Stimulated activated CD4-positive, alpha-beta T cell treated with anti-CD3 and anti-CD28 coated beads, TNF-alpha, amount 100 ng/mL, for 1 hour (primary cell): ENCODE measurements around the gene AKAP13.

Experiments used
- DNase-seq, 3 donors: peaks; one replicate each; pipeline ENCODE4 v3.0.0-alpha.2; 2020; ENCODE audit warnings: low read depth in 3 of 3, low spot score in 1 of 3

AKAP13 gene

GRCh38 chr15:85555875-85556617 is 175.6 kb downstream of the AKAP13 start:
- no peak for DNase-seq

- no peak for DNase-seq
These were observed 176.2 kb downstream of the AKAP13 start for GRCh38 chr15:85556618-85556895.

- no peak for DNase-seq
These were observed 177.0 kb downstream of the AKAP13 start for GRCh38 chr15:85557385-85557784.

DNA sequence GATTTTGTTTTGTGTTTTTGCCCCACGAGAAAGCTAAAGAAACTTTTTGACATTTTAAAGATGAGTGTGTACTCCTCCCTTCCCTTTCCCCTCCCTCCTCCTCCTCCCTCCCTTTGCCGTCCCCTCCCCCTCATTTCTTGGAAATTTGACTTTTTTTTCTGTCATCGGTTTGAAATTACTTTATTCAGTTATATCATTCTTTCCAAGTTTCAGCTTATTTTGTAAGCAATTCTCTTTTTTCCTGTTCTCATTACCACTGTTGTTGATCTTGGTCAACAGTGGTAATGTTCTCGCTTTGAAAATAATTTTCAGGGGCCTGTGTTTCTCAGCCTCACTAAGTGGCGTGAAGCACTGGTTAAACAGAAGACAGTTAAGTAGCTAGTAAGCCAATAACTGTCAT is 178.4 kb downstream of the AKAP13 start:
- DNase-seq = no peak

DNA sequence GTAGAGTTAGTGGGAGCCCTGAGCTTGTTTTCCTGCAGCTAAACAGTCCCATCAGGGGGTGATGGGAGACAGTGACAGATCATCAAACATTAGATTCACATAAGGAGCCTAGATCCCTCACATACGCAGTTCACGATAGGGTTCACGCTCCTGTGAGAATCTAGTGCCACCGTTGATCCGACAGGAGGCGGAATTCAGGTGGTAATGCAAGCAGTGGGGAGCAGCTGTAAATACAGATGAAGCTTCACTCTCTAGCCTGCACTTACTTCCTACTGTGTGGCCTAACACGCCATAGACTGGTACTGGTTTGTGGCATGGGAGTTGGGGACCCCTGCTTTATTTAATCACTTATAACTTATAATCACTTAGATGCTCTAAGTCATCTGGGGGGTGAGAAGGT is 179.1 kb downstream of the AKAP13 start:
- no peak for DNase-seq

DNA sequence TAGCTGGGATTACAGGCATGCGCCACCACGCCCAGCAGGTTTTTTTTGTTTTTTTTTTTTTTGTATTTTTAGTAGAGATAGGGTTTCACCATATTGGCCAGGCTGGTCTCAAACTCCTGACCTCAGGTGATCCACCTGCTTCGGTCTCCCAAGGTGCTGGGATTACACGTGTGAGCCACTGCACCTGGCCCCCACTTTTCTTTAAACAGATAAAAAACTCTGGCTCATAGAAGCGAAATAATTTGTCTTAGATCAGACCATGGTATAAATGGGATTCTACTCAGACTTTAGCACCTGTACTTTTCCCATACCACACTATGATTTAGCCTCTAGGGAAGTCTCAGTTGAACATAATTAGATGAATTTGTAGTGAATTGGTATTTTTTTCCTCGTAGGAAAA is 182.4 kb downstream of the AKAP13 start:
- no peak for DNase-seq

DNA sequence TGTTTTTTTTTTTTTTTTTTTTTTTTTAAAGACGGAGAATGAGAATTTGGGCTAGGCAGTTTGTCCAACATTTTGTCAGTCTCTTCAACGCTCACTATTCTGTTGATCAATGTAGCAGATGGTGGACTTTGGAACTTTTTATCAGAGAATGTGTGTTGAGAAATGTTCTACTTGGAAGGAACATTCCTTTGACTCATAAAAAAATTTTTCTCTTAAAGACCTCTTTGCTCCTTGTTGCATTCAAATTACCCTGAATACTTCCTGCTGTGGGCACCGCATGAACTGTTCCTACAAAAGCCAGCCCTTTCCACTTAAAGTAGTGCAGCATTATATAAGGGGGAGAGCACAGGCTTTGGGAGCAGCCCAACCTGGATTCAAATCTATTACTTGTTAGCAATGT is 182.9 kb downstream of the AKAP13 start:
- no peak for DNase-seq

- no peak for DNase-seq
These were observed 183.3 kb downstream of the AKAP13 start for GRCh38 chr15:85563731-85564130.

DNA sequence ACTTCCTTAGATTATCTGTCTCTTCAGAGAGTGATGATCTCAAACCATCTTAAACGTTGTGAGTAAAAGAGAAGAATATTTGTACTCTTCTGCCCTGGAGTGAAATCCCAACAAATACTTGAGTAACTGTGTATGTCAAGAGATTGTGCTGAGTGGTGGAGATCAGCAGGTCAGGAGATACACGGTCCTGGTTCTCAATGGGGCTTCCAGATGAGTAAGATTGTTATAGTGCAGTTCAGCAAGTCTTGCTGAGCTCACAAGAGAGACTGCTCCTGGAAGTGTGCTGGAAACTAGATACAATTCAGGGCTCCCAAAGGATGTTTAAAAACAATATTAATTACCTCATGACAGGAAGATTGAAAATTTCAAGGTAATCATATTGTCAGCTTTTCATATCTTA is 184.3 kb downstream of the AKAP13 start:
- no peak for DNase-seq

DNA sequence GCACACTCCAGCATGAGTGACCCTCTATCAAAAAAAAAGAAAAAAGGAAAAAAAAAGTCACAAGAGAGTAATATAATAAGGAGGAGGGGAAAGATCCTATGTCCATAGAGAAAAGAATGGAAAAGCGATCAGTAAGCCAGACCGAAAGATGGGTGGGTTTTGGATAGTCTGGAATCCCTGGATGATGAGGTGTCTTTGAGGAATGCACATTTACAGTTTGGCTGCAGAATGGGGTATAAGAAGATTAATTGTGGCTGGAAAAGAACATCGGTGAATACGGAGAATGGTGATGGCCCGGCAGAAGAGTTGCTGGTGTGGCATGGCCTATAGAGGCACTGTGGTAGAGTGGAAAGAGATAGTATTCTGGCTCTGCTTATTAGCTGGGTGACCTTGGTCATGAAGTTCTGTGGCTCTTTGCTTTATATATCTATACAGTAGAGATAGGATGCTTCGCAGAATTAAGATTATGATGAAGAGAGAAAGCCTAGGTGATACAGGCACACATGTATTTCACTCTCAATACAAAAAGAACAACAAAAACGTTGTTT is 187.9 kb downstream of the AKAP13 start:
- DNase-seq = no peak

DNA sequence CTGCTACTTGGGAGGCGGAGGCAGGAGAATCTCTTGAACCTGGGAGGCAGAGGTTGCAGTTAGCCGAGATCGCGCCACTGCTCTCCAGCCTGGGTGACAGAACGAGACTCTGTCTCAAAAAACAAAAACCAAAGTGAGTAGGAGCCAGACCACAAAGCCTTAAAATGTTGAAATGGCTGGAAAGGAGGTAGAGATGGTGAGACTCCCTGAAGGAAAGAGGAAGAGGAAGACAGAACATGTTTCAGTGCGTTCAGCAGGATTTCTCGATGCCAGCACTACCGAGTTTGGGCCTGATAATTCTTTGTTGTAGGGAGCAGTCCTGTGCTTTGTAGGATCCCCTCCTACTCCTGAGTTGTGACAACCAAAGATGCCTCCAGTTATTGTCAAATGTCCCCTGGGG is 189.9 kb downstream of the AKAP13 start:
- DNase-seq = no peak

- DNase-seq = no peak
These were observed 191.4 kb downstream of the AKAP13 start for GRCh38 chr15:85571780-85572179.

DNA sequence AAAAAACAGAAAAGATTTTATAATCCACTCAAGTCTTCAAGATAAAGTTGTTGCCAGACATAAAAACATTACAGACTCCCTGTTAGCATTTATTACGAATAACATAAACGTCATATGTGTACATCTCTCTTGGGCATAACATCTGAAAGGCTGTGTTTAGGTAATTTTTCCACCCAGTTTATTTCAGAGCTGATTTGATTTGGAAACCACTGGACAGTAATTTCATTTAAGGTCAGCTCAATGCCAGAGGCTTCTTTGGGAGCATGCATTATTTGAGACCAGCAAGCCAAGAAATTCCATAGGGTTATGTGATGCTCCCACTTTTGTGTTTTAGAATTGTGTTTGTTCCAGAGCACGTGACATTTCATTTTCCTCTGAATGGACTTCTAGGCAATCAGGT is 196.0 kb downstream of the AKAP13 start:
- no peak for DNase-seq

DNA sequence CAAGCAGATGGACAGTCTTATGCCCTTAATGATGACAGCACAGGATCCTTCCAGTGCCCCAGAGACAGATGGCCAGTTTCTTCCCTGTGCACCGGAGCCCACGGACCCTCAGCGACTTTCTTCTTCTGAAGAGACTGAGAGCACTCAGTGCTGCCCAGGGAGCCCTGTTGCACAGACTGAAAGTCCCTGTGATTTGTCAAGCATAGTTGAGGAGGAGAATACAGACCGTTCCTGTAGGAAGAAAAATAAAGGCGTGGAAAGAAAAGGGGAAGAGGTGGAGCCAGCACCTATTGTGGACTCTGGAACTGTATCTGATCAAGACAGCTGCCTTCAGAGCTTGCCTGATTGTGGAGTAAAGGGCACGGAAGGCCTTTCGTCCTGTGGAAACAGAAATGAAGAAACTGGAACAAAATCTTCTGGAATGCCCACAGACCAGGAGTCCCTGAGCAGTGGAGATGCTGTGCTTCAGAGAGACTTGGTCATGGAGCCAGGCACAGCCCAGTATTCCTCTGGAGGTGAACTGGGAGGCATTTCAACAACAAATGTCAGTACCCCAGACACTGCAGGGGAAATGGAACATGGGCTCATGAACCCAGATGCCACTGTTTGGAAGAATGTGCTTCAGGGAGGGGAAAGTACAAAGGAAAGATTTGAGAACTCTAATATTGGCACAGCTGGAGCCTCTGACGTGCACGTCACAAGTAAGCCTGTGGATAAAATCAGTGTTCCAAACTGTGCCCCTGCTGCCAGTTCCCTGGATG is 198.7 kb downstream of the AKAP13 start:
- DNase-seq = no peak

DNA sequence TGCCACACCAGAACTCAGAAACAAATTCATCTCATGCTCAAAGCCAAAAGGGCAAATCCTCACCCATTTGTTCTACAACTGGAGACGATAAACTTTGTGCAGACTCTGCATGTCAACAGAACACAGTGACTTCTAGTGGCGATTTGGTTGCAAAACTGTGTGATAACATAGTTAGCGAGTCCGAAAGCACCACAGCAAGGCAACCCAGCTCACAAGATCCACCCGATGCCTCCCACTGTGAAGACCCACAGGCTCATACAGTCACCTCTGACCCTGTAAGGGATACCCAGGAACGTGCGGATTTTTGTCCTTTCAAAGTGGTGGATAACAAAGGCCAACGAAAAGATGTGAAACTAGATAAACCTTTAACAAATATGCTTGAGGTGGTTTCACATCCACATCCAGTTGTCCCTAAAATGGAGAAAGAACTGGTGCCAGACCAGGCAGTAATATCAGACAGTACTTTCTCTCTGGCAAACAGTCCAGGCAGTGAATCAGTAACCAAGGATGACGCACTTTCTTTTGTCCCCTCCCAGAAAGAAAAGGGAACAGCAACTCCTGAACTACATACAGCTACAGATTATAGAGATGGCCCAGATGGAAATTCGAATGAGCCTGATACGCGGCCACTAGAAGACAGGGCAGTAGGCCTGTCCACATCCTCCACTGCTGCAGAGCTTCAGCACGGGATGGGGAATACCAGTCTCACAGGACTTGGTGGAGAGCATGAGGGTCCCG is 199.7 kb downstream of the AKAP13 start:
- DNase-seq = no peak

DNA sequence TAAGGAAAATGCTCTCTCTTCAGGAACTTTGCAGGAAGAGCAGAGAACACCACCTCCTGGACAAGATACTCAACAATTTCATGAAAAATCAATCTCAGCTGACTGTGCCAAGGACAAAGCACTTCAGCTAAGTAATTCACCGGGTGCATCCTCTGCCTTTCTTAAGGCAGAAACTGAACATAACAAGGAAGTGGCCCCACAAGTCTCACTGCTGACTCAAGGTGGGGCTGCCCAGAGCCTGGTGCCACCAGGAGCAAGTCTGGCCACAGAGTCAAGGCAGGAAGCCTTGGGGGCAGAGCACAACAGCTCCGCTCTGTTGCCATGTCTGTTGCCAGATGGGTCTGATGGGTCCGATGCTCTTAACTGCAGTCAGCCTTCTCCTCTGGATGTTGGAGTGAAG is 200.5 kb downstream of the AKAP13 start:
- no peak for DNase-seq

DNA sequence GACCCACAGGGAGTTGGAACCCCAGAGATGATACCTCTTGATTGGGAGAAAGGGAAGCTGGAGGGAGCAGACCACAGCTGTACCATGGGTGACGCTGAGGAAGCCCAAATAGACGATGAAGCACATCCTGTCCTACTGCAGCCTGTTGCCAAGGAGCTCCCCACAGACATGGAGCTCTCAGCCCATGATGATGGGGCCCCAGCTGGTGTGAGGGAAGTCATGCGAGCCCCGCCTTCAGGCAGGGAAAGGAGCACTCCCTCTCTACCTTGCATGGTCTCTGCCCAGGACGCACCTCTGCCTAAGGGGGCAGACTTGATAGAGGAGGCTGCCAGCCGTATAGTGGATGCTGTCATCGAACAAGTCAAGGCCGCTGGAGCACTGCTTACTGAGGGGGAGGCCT is 201.1 kb downstream of the AKAP13 start:
- no peak for DNase-seq

- peak; percentile 22 to 48 (median 28) for DNase-seq
These were observed 202.0 kb downstream of the AKAP13 start for GRCh38 chr15:85582131-85583079.

DNA sequence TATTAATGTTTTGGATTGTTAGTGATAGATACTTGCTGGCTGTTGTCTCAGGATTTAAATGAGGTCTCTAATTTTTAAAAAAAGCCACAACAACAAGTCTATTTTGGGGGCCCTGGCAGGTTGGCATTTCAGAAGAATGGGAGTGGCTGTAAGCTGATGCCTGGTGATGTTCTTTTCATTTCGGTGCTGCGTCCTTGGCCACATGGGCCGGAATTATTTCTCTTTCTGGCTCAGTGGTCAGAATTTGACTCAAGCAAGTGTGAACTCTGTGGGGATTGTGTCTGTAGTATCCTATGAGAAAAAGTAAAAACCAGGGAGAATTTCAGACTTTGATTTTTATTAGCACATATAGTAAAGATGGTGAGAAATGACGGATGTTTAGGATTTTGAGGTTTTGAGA is 203.0 kb downstream of the AKAP13 start:
- no peak for DNase-seq

GRCh38 chr15:85583923-85584390 is 203.6 kb downstream of the AKAP13 start:
- DNase-seq = no peak

- DNase-seq = no peak
These were observed 204.5 kb downstream of the AKAP13 start for GRCh38 chr15:85584872-85585271.
